H9 (cell line): ENCODE measurements around the gene CCDC12. TPM values are rescaled to one million over a fixed set of nuclear protein-coding genes. Genes with fewer than 3 reads are reported as not detected.

ENCODE experiments used
- DNase-seq: peaks from one replicate; pipeline ENCODE4 v3.0.0-alpha.2; 2017
- H2AFZ ChIP-seq: one replicate; pipeline ENCODE4 v1.6.1; 2013; ENCODE audit warnings: mild to moderate bottlenecking, low read length, control low read depth, moderate library complexity
- H2AK5ac ChIP-seq: 2 replicates; pipeline ENCODE4 v1.6.1; 2013; ENCODE audit warnings: low read length, control low read depth, mixed read lengths; ENCODE audit not compliant: insufficient read length
- H2BK120ac ChIP-seq: one replicate; pipeline ENCODE4 v1.6.1; 2013; ENCODE audit warnings: low read depth, mild to moderate bottlenecking, low read length, control low read depth, inconsistent platforms; ENCODE audit not compliant: poor library complexity, severe bottlenecking
- H2BK12ac ChIP-seq: 2 replicates; pipeline ENCODE4 v1.6.1; 2013; ENCODE audit warnings: low read length, control low read depth, mixed read lengths, low read depth; ENCODE audit not compliant: insufficient read length
- H2BK15ac ChIP-seq: 2 replicates; pipeline ENCODE4 v1.6.1; 2013; ENCODE audit warnings: low read depth, low read length, control low read depth
- H2BK20ac ChIP-seq: one replicate; pipeline ENCODE4 v1.6.1; 2013; ENCODE audit warnings: low read depth, mild to moderate bottlenecking, low read length, control low read depth, inconsistent platforms; ENCODE audit not compliant: poor library complexity, severe bottlenecking
- H2BK5ac ChIP-seq: 2 replicates; pipeline ENCODE4 v1.6.1; 2013; ENCODE audit warnings: low read length, control low read depth, mixed read lengths; ENCODE audit not compliant: insufficient read length
- H3K14ac ChIP-seq: 2 replicates; pipeline ENCODE4 v1.6.1; 2013; ENCODE audit warnings: low read length, control low read depth; ENCODE audit not compliant: insufficient read depth
- H3K18ac ChIP-seq: 2 replicates; pipeline ENCODE4 v1.6.1; 2013; ENCODE audit warnings: low read depth, mild to moderate bottlenecking, mixed read lengths, low read length, control low read depth; ENCODE audit not compliant: insufficient read length
- H3K23ac ChIP-seq: 2 replicates; pipeline ENCODE4 v1.6.1; 2013; ENCODE audit warnings: low read length, control low read depth, mixed read lengths, low read depth; ENCODE audit not compliant: insufficient read length
- H3K23me2 ChIP-seq: 2 replicates; pipeline ENCODE4 v1.6.1; 2013; ENCODE audit warnings: low read depth, mild to moderate bottlenecking, mixed read lengths, low read length, control low read depth; ENCODE audit not compliant: insufficient read length, poor library complexity, severe bottlenecking
- H3K27ac ChIP-seq: 2 replicates; pipeline ENCODE4 v1.5.1; 2013; ENCODE audit warnings: low read length, control low read depth, mixed read lengths, low read depth; ENCODE audit not compliant: insufficient read length
- H3K27me3 ChIP-seq: 2 replicates; pipeline ENCODE4 v1.6.1; 2013; ENCODE audit warnings: low read length, control low read depth, inconsistent platforms; ENCODE audit not compliant: insufficient read depth
- H3K4ac ChIP-seq: 2 replicates; pipeline ENCODE4 v1.6.1; 2013; ENCODE audit warnings: low read depth, mild to moderate bottlenecking, control low read depth, inconsistent platforms, low read length, moderate library complexity
- H3K4me1 ChIP-seq: 2 replicates; pipeline ENCODE4 v1.6.1; 2013; ENCODE audit warnings: low read length, control low read depth, inconsistent platforms; ENCODE audit not compliant: insufficient read depth
- H3K4me2 ChIP-seq: 2 replicates; pipeline ENCODE4 v1.6.1; 2013; ENCODE audit warnings: low read length, control low read depth, mixed read lengths; ENCODE audit not compliant: insufficient read length, insufficient read depth
- H3K56ac ChIP-seq: 2 replicates; pipeline ENCODE4 v1.6.1; 2013; ENCODE audit warnings: low read depth, mild to moderate bottlenecking, mixed read lengths, low read length, control low read depth; ENCODE audit not compliant: insufficient read length
- H3K79me1 ChIP-seq: 2 replicates; pipeline ENCODE4 v1.6.1; 2013; ENCODE audit warnings: low read depth, mild to moderate bottlenecking, moderate library complexity, low read length, control low read depth, inconsistent platforms; ENCODE audit not compliant: insufficient read depth, poor library complexity, severe bottlenecking
- H3K79me2 ChIP-seq: 2 replicates; pipeline ENCODE4 v1.6.1; 2013; ENCODE audit warnings: low read length, control low read depth, inconsistent platforms; ENCODE audit not compliant: insufficient read depth
- H3K9ac ChIP-seq: 2 replicates; pipeline ENCODE4 v1.6.1; 2013; ENCODE audit warnings: low read length, control low read depth, mixed read lengths; ENCODE audit not compliant: insufficient read length; ENCODE audit errors: extremely low read depth
- H3K9me3 ChIP-seq: one replicate; pipeline ENCODE4 v1.6.1; 2013; ENCODE audit warnings: low read depth, low read length, inconsistent platforms; ENCODE audit not compliant: control insufficient read depth
- H3T11ph ChIP-seq: one replicate; pipeline ENCODE4 v1.6.1; 2013; ENCODE audit warnings: mild to moderate bottlenecking, low read length, control low read depth, inconsistent platforms
- H4K20me1 ChIP-seq: one replicate; pipeline ENCODE4 v1.6.1; 2013; ENCODE audit not compliant: control insufficient read depth, insufficient read length, insufficient read depth
- H4K5ac ChIP-seq: 2 replicates; pipeline ENCODE4 v1.6.1; 2013; ENCODE audit warnings: low read depth, mild to moderate bottlenecking, mixed read lengths, low read length, control low read depth; ENCODE audit not compliant: insufficient read length
- H4K8ac ChIP-seq: replicated peaks from 2 replicates; pipeline ENCODE4 v1.6.1; 2013; ENCODE audit warnings: low read length, control low read depth, mixed read lengths, low read depth; ENCODE audit not compliant: insufficient read length
- H4K91ac ChIP-seq: 2 replicates; pipeline ENCODE4 v1.6.1; 2013; ENCODE audit warnings: low read depth, mild to moderate bottlenecking, moderate library complexity, mixed read lengths, low read length, control low read depth; ENCODE audit not compliant: insufficient read length
- H3K27ac Mint-ChIP-seq, 3 experiments: 2 replicates in 2 of 3; 3 replicates in 1 of 3; pipeline ENCODE4 v1.8.0; 2020 to 2021; ENCODE audit warnings: mixed read lengths in 3 of 3, mild to moderate bottlenecking in 1 of 3, moderate library complexity in 1 of 3
- H3K27me3 Mint-ChIP-seq: 2 replicates; pipeline ENCODE4 v1.8.0; 2021; ENCODE audit warnings: low read depth, mild to moderate bottlenecking, moderate library complexity, mixed read lengths
- H3K36me3 Mint-ChIP-seq, 3 experiments: 2 replicates in 2 of 3; 3 replicates in 1 of 3; pipeline ENCODE4 v1.8.0; 2020 to 2021; ENCODE audit warnings: low read depth in 3 of 3, mixed read lengths in 3 of 3; ENCODE audit not compliant: insufficient read depth in 1 of 3
- H3K4me1 Mint-ChIP-seq, 2 experiments: 2 replicates each; pipeline ENCODE4 v1.8.0; 2020; ENCODE audit warnings: mixed read lengths in 2 of 2
- H3K4me3 Mint-ChIP-seq, 2 experiments: 2 replicates in 1 of 2; 3 replicates in 1 of 2; pipeline ENCODE4 v1.8.0; 2020 to 2021; ENCODE audit warnings: mild to moderate bottlenecking in 2 of 2, mixed read lengths in 2 of 2, moderate library complexity in 1 of 2
- H3K9me3 Mint-ChIP-seq, 2 experiments: 2 replicates in 1 of 2; 3 replicates in 1 of 2; pipeline ENCODE4 v1.8.0; 2020; ENCODE audit warnings: mild to moderate bottlenecking in 2 of 2, mixed read lengths in 2 of 2, moderate library complexity in 1 of 2
- WGBS: extraction: QIAGEN DNeasy Blood & Tissue Kit; methylation state at CpG from one replicate; pipeline ENCODE4 v1.1.7; 2013; ENCODE audit warnings: missing lambda C conversion rate, low lambda C conversion rate, mixed read lengths; ENCODE audit not compliant: insufficient read length; ENCODE audit errors: extremely low coverage; 5-methylcytosine and 5-hydroxymethylcytosine counted together
- total RNA-seq: library from RNA; stranded (reverse); gene quantifications from 2 replicates; pipeline ENCODE4 v1.2.1, GENCODE V29; 2021
- TF ChIP-seq, protein P1 (sequence below): fragments of 200-600 bp; sonication (generic); conservative IDR thresholded peaks from 3 replicates; pipeline ENCODE4 v1.8.0; 2021; ENCODE audit warnings: antibody characterized with exemption, mild to moderate bottlenecking

CCDC12 gene
- total RNA-seq, 1 experiment from 2014 or later, result 54.0 TPM

DNA sequence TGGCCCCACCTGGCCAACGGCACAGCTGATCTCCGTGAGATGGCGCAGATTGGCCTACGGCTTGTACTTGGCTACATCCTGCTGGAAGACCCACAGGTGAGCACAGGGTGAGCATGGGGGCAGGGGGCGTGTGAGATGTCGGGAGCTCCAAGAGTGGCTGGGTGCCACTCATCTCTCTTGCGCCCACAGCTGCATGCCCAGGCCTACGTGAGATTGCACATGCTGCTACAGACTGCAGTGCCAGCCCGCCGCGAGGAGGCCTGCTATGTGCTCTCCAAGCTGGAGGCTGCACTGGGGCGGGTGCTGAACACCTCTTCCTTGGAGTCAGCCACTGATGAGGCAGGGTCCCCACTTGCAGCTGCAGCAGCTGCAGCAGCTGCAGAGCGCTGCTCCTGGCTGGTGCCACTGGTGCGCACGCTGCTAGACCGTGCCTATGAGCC is 25.2 kb upstream of the CCDC12 start:
- TF ChIP-seq, protein P1, sequence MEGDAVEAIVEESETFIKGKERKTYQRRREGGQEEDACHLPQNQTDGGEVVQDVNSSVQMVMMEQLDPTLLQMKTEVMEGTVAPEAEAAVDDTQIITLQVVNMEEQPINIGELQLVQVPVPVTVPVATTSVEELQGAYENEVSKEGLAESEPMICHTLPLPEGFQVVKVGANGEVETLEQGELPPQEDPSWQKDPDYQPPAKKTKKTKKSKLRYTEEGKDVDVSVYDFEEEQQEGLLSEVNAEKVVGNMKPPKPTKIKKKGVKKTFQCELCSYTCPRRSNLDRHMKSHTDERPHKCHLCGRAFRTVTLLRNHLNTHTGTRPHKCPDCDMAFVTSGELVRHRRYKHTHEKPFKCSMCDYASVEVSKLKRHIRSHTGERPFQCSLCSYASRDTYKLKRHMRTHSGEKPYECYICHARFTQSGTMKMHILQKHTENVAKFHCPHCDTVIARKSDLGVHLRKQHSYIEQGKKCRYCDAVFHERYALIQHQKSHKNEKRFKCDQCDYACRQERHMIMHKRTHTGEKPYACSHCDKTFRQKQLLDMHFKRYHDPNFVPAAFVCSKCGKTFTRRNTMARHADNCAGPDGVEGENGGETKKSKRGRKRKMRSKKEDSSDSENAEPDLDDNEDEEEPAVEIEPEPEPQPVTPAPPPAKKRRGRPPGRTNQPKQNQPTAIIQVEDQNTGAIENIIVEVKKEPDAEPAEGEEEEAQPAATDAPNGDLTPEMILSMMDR, result no peak
- WGBS, result no CpG with 5 or more reads among the region's 16 CpGs
- no peak overlapping the region for H3K4me2 ChIP-seq
- no peak overlapping the region for H4K91ac ChIP-seq
- no peak overlapping the region for H3K9ac ChIP-seq
- H2BK20ac ChIP-seq, result no peak overlapping the region
- H3K23ac ChIP-seq, result no peak overlapping the region
- H3K36me3 Mint-ChIP-seq, result peaks cover 29 to 48% (median 44%) of the 10 kb centered on the region in 3 experiments
- no peaks in the 10 kb centered on the region for H3K4me1 ChIP-seq
- H3K23me2 ChIP-seq, result no peaks in the 10 kb centered on the region
- no peak overlapping the region for H2BK5ac ChIP-seq
- H2BK120ac ChIP-seq, result no peak overlapping the region
- H3T11ph ChIP-seq, result no peak overlapping the region
- no peaks in the 10 kb centered on the region for H3K79me2 ChIP-seq
- H3K4me1 Mint-ChIP-seq, result peaks cover 5 to 8% of the 10 kb centered on the region in 2 experiments
- no peak overlapping the region for H3K18ac ChIP-seq
- no peak overlapping the region for H3K14ac ChIP-seq
- DNase-seq, result no peak
- no peaks in the 10 kb centered on the region; a peak in 1 of 5 replicates for H3K9me3 Mint-ChIP-seq
- no peak overlapping the region for H2BK12ac ChIP-seq
- no peak overlapping the region for H3K4me3 Mint-ChIP-seq
- no peak overlapping the region for H3K4ac ChIP-seq
- no peak overlapping the region for H3K27ac ChIP-seq
- H2BK15ac ChIP-seq, result no peak overlapping the region
- no peak overlapping the region for H3K27ac Mint-ChIP-seq
- H3K27me3 Mint-ChIP-seq, result no peaks in the 10 kb centered on the region
- no peaks in the 10 kb centered on the region for H4K20me1 ChIP-seq
- H4K8ac ChIP-seq, result no peak overlapping the region
- H3K79me1 ChIP-seq, result no peaks in the 10 kb centered on the region
- H2AFZ ChIP-seq, result no peak overlapping the region
- no peak overlapping the region for H2AK5ac ChIP-seq
- no peaks in the 10 kb centered on the region for H3K9me3 ChIP-seq
- H3K56ac ChIP-seq, result no peak overlapping the region
- H4K5ac ChIP-seq, result no peak overlapping the region
- H3K27me3 ChIP-seq, result no peaks in the 10 kb centered on the region
